Lower lobe of right lung (tissue), 2 donors: Measurements from ENCODE around the gene SAMSN1. TPM values are rescaled to one million over a fixed set of nuclear protein-coding genes. Genes with fewer than 3 reads are reported as not detected.
A peak's percentile ranks its signal among the peaks of the same experiment; 100 is the strongest.

Experiments
- ATAC-seq, 2 donors: fragments of 200-7000 bp; cut with Tn5 transposase; one replicate each; pipeline ENCODE4 v1.9.1; 2020 to 2022; ENCODE audit warnings: mild to moderate bottlenecking in 2 of 2, moderate library complexity in 2 of 2
- DNase-seq: peaks from one replicate; pipeline ENCODE4 v3.0.0-alpha.2; 2020
- H3K27ac ChIP-seq: fragments of 200-600 bp; one replicate; pipeline ENCODE4 v1.8.0; 2022
- H3K27me3 ChIP-seq: fragments of 200-600 bp; one replicate; pipeline ENCODE4 v1.8.0; 2022; ENCODE audit warnings: low read depth
- H3K36me3 ChIP-seq: fragments of 200-600 bp; one replicate; pipeline ENCODE4 v1.8.0; 2022; ENCODE audit warnings: mild to moderate bottlenecking
- H3K4me1 ChIP-seq: fragments of 200-600 bp; one replicate; pipeline ENCODE4 v1.8.0; 2022
- H3K4me3 ChIP-seq: fragments of 200-600 bp; one replicate; pipeline ENCODE4 v1.8.0; 2022; ENCODE audit warnings: mild to moderate bottlenecking
- H3K9me3 ChIP-seq: fragments of 200-600 bp; one replicate; pipeline ENCODE4 v1.8.0; 2022
- CTCF ChIP-seq: fragments of 200-600 bp; IDR thresholded peaks from one replicate; pipeline ENCODE4 v1.8.0; 2022; ENCODE audit warnings: antibody characterized with exemption, mild to moderate bottlenecking
- intact Hi-C: fragments of 100-400 bp; cut with DNase I; formaldehyde crosslinking; loops from one replicate; pipeline ENCODE4 v1.11.0; 2022
- total RNA-seq: library from RNA; stranded (reverse); fragmentation: NEBNext Ultra II Directional; extraction: Animal tissue kit (Norgen Biotek cat#: 25700); gene quantifications from one replicate; pipeline ENCODE4 v1.2.1, GENCODE V29; 2021
- donor health status: DM: no; HTN: yes; CAD: no; lungs with severe emphysema.

The SAMSN1 gene
- total RNA-seq, 1 donor from 2014 or later: 21.5 TPM

GRCh38 chr21:14482165-14482564 is 64.0 kb downstream of the SAMSN1 start:
- H3K36me3 ChIP-seq: no peaks in the 10 kb centered on the region
- no peak for TF ChIP-seq CTCF
- no peaks in the 10 kb centered on the region for H3K27me3 ChIP-seq
- no peak for DNase-seq
- peak; percentile 57 to 71 for ATAC-seq
- H3K4me1 ChIP-seq: peaks cover 13% of the 10 kb centered on the region
- no peak overlapping the region for H3K4me3 ChIP-seq
- peak overlapping the region; percentile 37 for H3K27ac ChIP-seq
- no peaks in the 10 kb centered on the region for H3K9me3 ChIP-seq
- intact Hi-C loops: no loop called here

GRCh38 chr21:14480411-14481031 is 65.6 kb downstream of the SAMSN1 start:
- no peak overlapping the region for H3K27ac ChIP-seq
- H3K4me3 ChIP-seq: no peak overlapping the region
- no peaks in the 10 kb centered on the region for H3K9me3 ChIP-seq
- intact Hi-C loops: no loop called here
- H3K36me3 ChIP-seq: no peaks in the 10 kb centered on the region
- ATAC-seq (peak; percentile 35 to 43), DNase-seq (no peak)
- no peak for TF ChIP-seq CTCF
- H3K4me1 ChIP-seq: peaks cover 13% of the 10 kb centered on the region
- H3K27me3 ChIP-seq: no peaks in the 10 kb centered on the region

- TF ChIP-seq CTCF: no peak
- Histone ChIP-seq H3K4me3 (no peak overlapping the region), H3K4me1 (peaks cover 13% of the 10 kb centered on the region), H3K36me3 (no peaks in the 10 kb centered on the region), H3K9me3 (no peaks in the 10 kb centered on the region), H3K27ac (no peak overlapping the region), H3K27me3 (no peaks in the 10 kb centered on the region)
- ATAC-seq (no peak), DNase-seq (no peak)
- intact Hi-C loops: no loop called here
Observed at GRCh38 chr21:14479241-14479786, 66.8 kb downstream of the SAMSN1 start.

DNA sequence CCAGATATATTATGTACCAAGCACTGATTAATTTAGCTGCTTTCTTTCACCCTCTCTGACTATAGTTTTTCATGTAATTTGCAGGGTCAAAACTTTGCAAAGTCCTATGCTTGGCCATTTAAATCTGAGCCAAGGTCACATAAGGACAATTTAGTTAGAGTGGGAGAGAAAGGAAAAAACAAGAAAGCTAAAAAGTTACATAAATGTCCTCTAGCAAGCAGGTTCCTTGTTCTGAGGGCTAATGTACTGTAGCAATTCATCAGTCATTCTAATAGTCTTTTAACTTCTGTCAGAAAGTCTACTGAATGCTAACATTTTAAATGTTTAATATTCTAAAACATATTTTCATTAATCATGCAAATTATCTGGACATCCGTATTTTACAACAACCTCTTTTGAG is 68.3 kb downstream of the SAMSN1 start:
- Histone ChIP-seq H3K4me1 (peaks cover 13% of the 10 kb centered on the region), H3K4me3 (no peak overlapping the region), H3K27ac (no peak overlapping the region), H3K27me3 (no peaks in the 10 kb centered on the region), H3K36me3 (no peaks in the 10 kb centered on the region), H3K9me3 (no peaks in the 10 kb centered on the region)
- ATAC-seq (no peak), DNase-seq (no peak)
- TF ChIP-seq CTCF: no peak
- intact Hi-C loops: no loop called here

DNA sequence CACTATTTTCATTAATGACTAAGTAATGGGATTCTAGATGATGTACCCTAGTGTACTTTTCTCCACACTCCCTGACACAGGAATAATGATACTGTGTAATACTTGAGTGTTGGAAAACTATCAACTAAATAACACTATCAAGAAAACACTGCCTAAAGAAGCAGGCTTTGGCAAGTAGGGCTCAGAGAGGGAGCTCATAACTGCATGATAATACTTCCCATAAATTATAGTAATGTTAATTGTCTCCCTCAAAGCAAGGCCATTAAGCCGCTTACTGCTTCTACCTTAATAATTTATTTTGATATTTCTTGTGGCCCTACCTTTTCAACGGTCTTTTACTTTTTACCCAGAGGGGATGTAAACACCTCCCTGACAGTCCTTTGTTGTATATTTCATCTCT is 69.0 kb downstream of the SAMSN1 start:
- Histone ChIP-seq H3K4me3 (no peak overlapping the region), H3K4me1 (peaks cover 13% of the 10 kb centered on the region), H3K9me3 (no peaks in the 10 kb centered on the region), H3K36me3 (no peaks in the 10 kb centered on the region), H3K27me3 (no peaks in the 10 kb centered on the region), H3K27ac (no peak overlapping the region)
- TF ChIP-seq CTCF: no peak
- intact Hi-C loops: no loop called here
- no peak for ATAC-seq
- DNase-seq: no peak
